GM12878 (cell line): Measurements from ENCODE around the gene EHMT2. TPM values are rescaled to one million over a fixed set of nuclear protein-coding genes. Genes with fewer than 3 reads are reported as not detected.
A peak's percentile ranks its signal among the peaks of the same experiment; 100 is the strongest.

ENCODE experiments used
- ATAC-seq: fragments of 200-7000 bp; cut with Tn5 transposase; 3 replicates; pipeline ENCODE4 v1.9.1; 2020; ENCODE audit warnings: mild to moderate bottlenecking, moderate library complexity
- BruUV-seq: library from RNA; stranded (reverse); fragments of 400-500 nt; replicated peaks from 2 replicates; lab custom pipeline; 2021; lab: Mats Ljungman, UMichigan
- CTCF ChIA-PET: fragments of 300-600 bp; sonication (Branson Sonifier 250); formaldehyde crosslinking; extraction: SDS; loops from one replicate; lab custom pipeline; 2021; ENCODE audit warnings: inconsistent platforms; lab: Yijun Ruan, JAX
- POLR2A ChIA-PET: fragments of 350-600 bp; formaldehyde crosslinking; extraction: SDS; loops from one replicate; lab custom pipeline; 2021; ENCODE audit warnings: inconsistent platforms; lab: Charles Lee
- RAD21 ChIA-PET: fragments of 300-600 bp; sonication (Branson Sonifier 250); formaldehyde crosslinking; loops from one replicate; lab custom pipeline; 2023; ENCODE audit warnings: antibody characterized with exemption; ENCODE audit not compliant: unreplicated experiment; lab: Charles Lee
- SMC1A ChIA-PET: fragments of 300-600 bp; sonication (Branson Sonifier 250); formaldehyde crosslinking; loops from one replicate; lab custom pipeline; 2023; ENCODE audit not compliant: unreplicated experiment, uncharacterized antibody; lab: Charles Lee
- DNase-seq: peaks from one replicate; pipeline ENCODE4 v3.0.0-alpha.2; 2011; ENCODE audit warnings: low read depth, low spot score
- FAIRE-seq: peaks from 3 replicates; lab custom pipeline; 2011; peaks lifted over from hg19 to GRCh38; lab: Jason Lieb, UNC
- H2AFZ ChIP-seq: 2 replicates; pipeline ENCODE4 v1.6.0; 2011; ENCODE audit warnings: low read depth, low read length, control low read depth; ENCODE audit not compliant: control insufficient read depth
- H3K27ac ChIP-seq: 2 replicates; pipeline ENCODE4 v1.5.1; 2011; ENCODE audit warnings: control low read depth; ENCODE audit not compliant: control insufficient read depth, insufficient read depth
- H3K27me3 ChIP-seq, 2 experiments: replicated peaks in 1 of 2; 2 replicates each; pipeline versions ENCODE4 v1.6.0 to v1.6.1; 2011; ENCODE audit warnings: low read length in 1 of 2; ENCODE audit not compliant: control insufficient read depth in 2 of 2, insufficient read depth in 2 of 2
- H3K36me3 ChIP-seq, 2 experiments: 2 replicates each; pipeline ENCODE4 v1.5.1; 2011; ENCODE audit warnings: low read length in 1 of 2; ENCODE audit not compliant: control insufficient read depth in 2 of 2, insufficient read depth in 2 of 2
- H3K4me1 ChIP-seq: 2 replicates; pipeline ENCODE4 v1.6.1; 2011; ENCODE audit warnings: mild to moderate bottlenecking, low read length, moderate library complexity, mixed read lengths; ENCODE audit not compliant: control insufficient read depth, insufficient read depth
- H3K4me2 ChIP-seq: 2 replicates; pipeline ENCODE4 v1.6.0; 2011; ENCODE audit warnings: control low read depth; ENCODE audit not compliant: control insufficient read depth, insufficient read depth
- H3K4me3 ChIP-seq: fragments of 200-600 bp; sonication (generic); 2 replicates; pipeline ENCODE4 v1.5.1; 2016
- H3K79me2 ChIP-seq: 2 replicates; pipeline ENCODE4 v1.6.0; 2011; ENCODE audit warnings: low read length; ENCODE audit not compliant: control insufficient read depth, insufficient read depth
- H3K9ac ChIP-seq: 2 replicates; pipeline ENCODE4 v1.8.0; 2011; ENCODE audit warnings: low read length, control low read depth, mixed read lengths; ENCODE audit not compliant: control insufficient read depth, insufficient read depth
- H3K9me3 ChIP-seq: replicated peaks from 3 replicates; pipeline ENCODE4 v1.5.1; 2011; ENCODE audit warnings: mild to moderate bottlenecking, low read length; ENCODE audit not compliant: control insufficient read depth, insufficient read depth
- H4K20me1 ChIP-seq: 2 replicates; pipeline ENCODE4 v1.6.0; 2011; ENCODE audit not compliant: control insufficient read depth, insufficient read depth
- ASH2L ChIP-seq: fragments of 300-600, 200-600 bp; sonication (generic); IDR thresholded peaks from 2 replicates; pipeline ENCODE4 v1.6.1; 2017; ENCODE audit warnings: low read depth, mild to moderate bottlenecking, borderline replicate concordance
- ATF7 ChIP-seq: fragments of 450-650 bp; IDR thresholded peaks from 2 replicates; pipeline ENCODE4 v1.6.1; 2016; ENCODE audit warnings: low read depth, mild to moderate bottlenecking
- EP300 ChIP-seq, 2 experiments: fragments of 150-350 bp in 1 of 2; IDR thresholded peaks; 2 replicates each; pipeline ENCODE4 v1.6.1; 2011 to 2012; ENCODE audit warnings: low read depth in 2 of 2, low read length in 2 of 2, borderline replicate concordance in 1 of 2, improper control_type of control experiment in 1 of 2, inconsistent platforms in 1 of 2; ENCODE audit not compliant: control insufficient read depth in 1 of 2
- FOXM1 ChIP-seq: IDR thresholded peaks from 2 replicates; pipeline ENCODE4 v1.6.1; 2012; ENCODE audit warnings: low read depth, mild to moderate bottlenecking, inconsistent platforms, low read length, moderate library complexity
- GABPA ChIP-seq: IDR thresholded peaks from 2 replicates; pipeline ENCODE4 v1.6.1; 2014; ENCODE audit warnings: antibody characterized with exemption, low read depth, mild to moderate bottlenecking, inconsistent platforms
- HDGF ChIP-seq: fragments of 450-650 bp; IDR thresholded peaks from 2 replicates; pipeline ENCODE4 v1.6.1; 2016; ENCODE audit warnings: antibody characterized with exemption
- NFXL1 ChIP-seq: fragments of 450-650 bp; IDR thresholded peaks from 2 replicates; pipeline ENCODE4 v1.6.1; 2017; ENCODE audit warnings: antibody characterized with exemption, mild to moderate bottlenecking, borderline replicate concordance
- NR2C1 ChIP-seq: fragments of 450-650 bp; IDR thresholded peaks from 2 replicates; pipeline ENCODE4 v1.6.1; 2017; ENCODE audit warnings: antibody characterized with exemption, mild to moderate bottlenecking, moderate library complexity
- PAX8 ChIP-seq: fragments of 450-650 bp; IDR thresholded peaks from 2 replicates; pipeline ENCODE4 v1.6.1; 2017; ENCODE audit warnings: mild to moderate bottlenecking, moderate library complexity
- RAD21 ChIP-seq: IDR thresholded peaks from 2 replicates; pipeline ENCODE4 v1.6.1; 2011; ENCODE audit warnings: mild to moderate bottlenecking, low read depth, low read length, moderate library complexity; ENCODE audit not compliant: insufficient read depth
- SP1 ChIP-seq: IDR thresholded peaks from one replicate; pipeline ENCODE4 v1.6.1; 2011; ENCODE audit warnings: low read depth, low read length
- SUZ12 ChIP-seq: fragments of 200-600 bp; sonication (generic); IDR thresholded peaks from one replicate; pipeline ENCODE4 v1.6.1; 2018; ENCODE audit warnings: antibody characterized with exemption, mild to moderate bottlenecking; ENCODE audit not compliant: unreplicated experiment
- TCF12 ChIP-seq: IDR thresholded peaks from 2 replicates; pipeline ENCODE4 v1.6.1; 2011; ENCODE audit warnings: low read depth, mild to moderate bottlenecking, low read length
- WGBS: methylation state at CpG from one replicate; pipeline ENCODE4 v1.1.6; 2016; ENCODE audit warnings: low lambda C conversion rate; ENCODE audit not compliant: insufficient replicate concordance, insufficient coverage; ENCODE audit errors: missing lambda C conversion rate; 5-methylcytosine and 5-hydroxymethylcytosine counted together
- in situ Hi-C: fragments of 300-500 bp; cut with MboI; formaldehyde crosslinking; loops from 9 replicates; pipeline ENCODE4 v1.14.3; 2018; ENCODE audit warnings: mixed read lengths
- intact Hi-C: fragments of 100-400 bp; cut with micrococcal nuclease; formaldehyde crosslinking; loops from one replicate; pipeline ENCODE4 v1.14.2; 2022; ENCODE audit not compliant: unreplicated experiment
- polyA plus RNA-seq, 11 experiments: library from polyadenylated mRNA; depleted of rRNA in 4 of 11; unstranded in 6 of 11; stranded (reverse) in 5 of 11; fragments of >200 nt; fragmentation: Nextera tagmentation in 4 of 11; fragmentation: Illumina TruSeq in 1 of 11; extraction: Ambion mirVana in 4 of 11; extraction: Trizol in 1 of 11; gene quantifications; 1 replicate in 1 of 11; 2 replicates in 10 of 11; pipeline versions ENCODE4 v1.2.1 to v1.2.3, GENCODE V29; 2011 to 2016; ENCODE audit warnings: inconsistent platforms in 2 of 11, missing spikeins in 2 of 11, low read depth in 1 of 11
- total RNA-seq, 4 experiments: library from RNA; depleted of rRNA in 3 of 4; stranded (reverse); fragments of >200 nt in 3 of 4; fragmentation: Illumina TruSeq in 1 of 4; extraction: Trizol in 1 of 4; gene quantifications; 2 replicates each; pipeline versions ENCODE4 v1.2.1 to v1.2.3, GENCODE V29; 2013 to 2021

The EHMT2 gene
- total and polyA plus RNA-seq, 10 of the 15 experiments (the other 5 are each of a cell fraction or from before 2014, with no cell fraction given) = 1.7 to 53.2 (median 36.3) TPM

- intact Hi-C loops = loop anchor here (2.0 kb wide), 2 partner anchors 27 to 61 kb away; no protein-coding TSS in a partner anchor
These were observed 35.6 kb downstream of the EHMT2 start for GRCh38 chr6:31861919-31862343.

GRCh38 chr6:31861150-31861549, 36.3 kb downstream of the EHMT2 start:
- intact Hi-C loops = no loop called here
- no peak overlapping the region; the same call in 1 of the 2 replicates for H3K4me2 ChIP-seq
- ATAC-seq (no peak), FAIRE-seq (no peak), DNase-seq (no peak)
- no TSS peak for BruUV-seq
- no peaks in the 10 kb centered on the region for H4K20me1 ChIP-seq
- TF ChIP-seq NFXL1 (no peak), ASH2L (no peak), RAD21 (no peak), HDGF (no peak)
- no peak overlapping the region for H3K4me3 ChIP-seq
- 78% methylated on average over 7 of the region's 7 CpGs for WGBS
- no peaks in the 10 kb centered on the region for H3K9me3 ChIP-seq
- no peak overlapping the region for H2AFZ ChIP-seq
- no peaks in the 10 kb centered on the region for H3K27me3 ChIP-seq
- no peak overlapping the region for H3K27ac ChIP-seq
- SMC1A ChIA-PET = no interaction called here
- peaks cover 0 to 3% of the 10 kb centered on the region in 2 experiments; a peak in 1 of 4 replicates for H3K36me3 ChIP-seq
- CTCF ChIA-PET = no interaction called here
- no peaks in the 10 kb centered on the region; the same call in 1 of the 2 replicates for H3K79me2 ChIP-seq
- H3K4me1 ChIP-seq = peaks cover 11% of the 10 kb centered on the region
- in situ Hi-C loops = no loop called here
- RAD21 ChIA-PET = no interaction called here
- POLR2A ChIA-PET = no interaction called here
- no peak overlapping the region for H3K9ac ChIP-seq

More at GRCh38 chr6:31861919-31862343, 35.6 kb downstream of the EHMT2 start:
- no peak for ATAC-seq
- peaks cover 0 to 3% of the 10 kb centered on the region in 2 experiments; a peak in 1 of 4 replicates for H3K36me3 ChIP-seq
- peaks cover 11% of the 10 kb centered on the region for H3K4me1 ChIP-seq
- H2AFZ ChIP-seq = peak overlapping the region; percentile 61; the same call in 1 of the 2 replicates
- TF ChIP-seq ATF7 (no peak), GABPA (no peak), FOXM1 (no peak), SP1 (no peak), SUZ12 (no peak), EP300 (IDR thresholded peaks at IDR 0.05; ENCODE audit: borderline replicate concordance in 1 of 2, control insufficient read depth in 1 of 2, low read depth in 2 of 2, low read length in 2 of 2) (no peak), TCF12 (no peak), PAX8 (no peak), NR2C1 (no peak)
- no peaks in the 10 kb centered on the region for H3K9me3 ChIP-seq
- BruUV-seq = no TSS peak
- peak overlapping the region; percentile 67 for H3K9ac ChIP-seq
- in situ Hi-C loops = no loop called here
- DNase-seq = no peak
- no peaks in the 10 kb centered on the region for H4K20me1 ChIP-seq
- ChIA-PET CTCF (interaction anchor here (2.2 to 2.3 kb wide), 2 partner anchors 26 to 61 kb away, joined by 9 to 17 read pairs; no protein-coding TSS in a partner anchor), SMC1A (interaction anchor here (1.2 to 2.9 kb wide), 4 partner anchors 23 to 240 kb away, joined by 3 to 24 read pairs (median 8); no protein-coding TSS in a partner anchor), RAD21 (interaction anchor here (0.7 to 1.7 kb wide), 5 partner anchors 22 to 263 kb away, joined by 3 to 8 read pairs (median 4); partner anchors contain the start of genes DXO and MSH5), POLR2A (interaction anchor here (0.8 to 2.5 kb wide), 5 partner anchors 18 to 67 kb away, joined by 3 to 22 read pairs (median 7); partner anchors contain the start of gene HSPA1B)
- H3K27ac ChIP-seq = no peak overlapping the region
- 60% methylated on average over 17 of the region's 17 CpGs for WGBS
- H3K4me2 ChIP-seq = peak overlapping the region; percentile 98
- peak overlapping the region; percentile 91 for H3K4me3 ChIP-seq
- no peaks in the 10 kb centered on the region for H3K27me3 ChIP-seq
- FAIRE-seq = no peak
- no peaks in the 10 kb centered on the region; the same call in 1 of the 2 replicates for H3K79me2 ChIP-seq
